Measurements from ENCODE around the gene ANKDD1A.
A peak's percentile ranks its signal among the peaks of the same experiment; 100 is the strongest.

The ANKDD1A gene

DNA sequence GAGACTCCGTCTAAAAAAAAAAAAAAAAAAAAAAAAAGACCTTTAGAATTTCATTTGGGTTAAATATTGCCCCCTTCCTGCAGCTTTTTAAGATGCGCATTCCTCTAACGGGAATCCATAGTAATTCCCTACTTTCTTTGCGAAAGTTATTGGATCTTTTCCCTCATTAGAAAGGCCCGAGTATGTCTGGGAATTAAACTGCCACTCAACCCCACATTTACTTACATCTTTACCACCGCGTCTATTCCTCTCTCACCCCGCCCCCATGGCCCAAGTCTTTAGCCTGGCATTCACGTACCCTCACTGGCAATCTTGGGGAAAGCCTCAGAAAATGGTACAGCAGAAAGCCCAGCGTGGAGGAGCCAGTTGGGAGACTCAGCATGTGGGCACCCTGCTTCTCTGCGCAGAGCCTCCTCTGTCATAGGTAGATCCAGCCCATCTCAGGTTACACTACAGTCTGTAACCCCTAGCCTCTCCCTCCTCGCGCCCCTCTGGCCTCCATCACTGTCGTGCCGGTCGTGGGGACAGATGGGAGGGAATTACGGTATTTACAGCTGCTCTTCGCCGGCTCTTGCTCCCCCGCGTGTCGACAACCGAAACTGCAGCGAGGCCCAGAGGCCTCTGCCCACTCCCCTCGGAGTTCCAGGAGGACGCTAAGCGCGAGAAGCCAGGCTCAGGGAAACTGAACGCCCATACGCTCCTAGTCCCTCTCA is 6.4 kb upstream of the ANKDD1A start:
- TF ChIP-seq, protein P1, sequence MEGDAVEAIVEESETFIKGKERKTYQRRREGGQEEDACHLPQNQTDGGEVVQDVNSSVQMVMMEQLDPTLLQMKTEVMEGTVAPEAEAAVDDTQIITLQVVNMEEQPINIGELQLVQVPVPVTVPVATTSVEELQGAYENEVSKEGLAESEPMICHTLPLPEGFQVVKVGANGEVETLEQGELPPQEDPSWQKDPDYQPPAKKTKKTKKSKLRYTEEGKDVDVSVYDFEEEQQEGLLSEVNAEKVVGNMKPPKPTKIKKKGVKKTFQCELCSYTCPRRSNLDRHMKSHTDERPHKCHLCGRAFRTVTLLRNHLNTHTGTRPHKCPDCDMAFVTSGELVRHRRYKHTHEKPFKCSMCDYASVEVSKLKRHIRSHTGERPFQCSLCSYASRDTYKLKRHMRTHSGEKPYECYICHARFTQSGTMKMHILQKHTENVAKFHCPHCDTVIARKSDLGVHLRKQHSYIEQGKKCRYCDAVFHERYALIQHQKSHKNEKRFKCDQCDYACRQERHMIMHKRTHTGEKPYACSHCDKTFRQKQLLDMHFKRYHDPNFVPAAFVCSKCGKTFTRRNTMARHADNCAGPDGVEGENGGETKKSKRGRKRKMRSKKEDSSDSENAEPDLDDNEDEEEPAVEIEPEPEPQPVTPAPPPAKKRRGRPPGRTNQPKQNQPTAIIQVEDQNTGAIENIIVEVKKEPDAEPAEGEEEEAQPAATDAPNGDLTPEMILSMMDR (IDR thresholded peaks at IDR 0.05; ENCODE audit: unreplicated experiment in 3 of 3), result peak; percentile 49 to 72 (median 60)
- Mint-ChIP-seq H3K27ac (peak overlapping the region in 2 of 3 experiments; percentile 27 to 59), H3K36me3 (ENCODE audit: low read depth) (no peaks in the 10 kb centered on the region), H3K4me3 (peak overlapping the region; percentile 55 to 81 (median 61)), H3K9me3 (peaks cover 10% of the 10 kb centered on the region), H3K27me3 (ENCODE audit: low read depth) (peaks cover 7% of the 10 kb centered on the region), H3K4me1 (peaks cover 10% of the 10 kb centered on the region)

DNA sequence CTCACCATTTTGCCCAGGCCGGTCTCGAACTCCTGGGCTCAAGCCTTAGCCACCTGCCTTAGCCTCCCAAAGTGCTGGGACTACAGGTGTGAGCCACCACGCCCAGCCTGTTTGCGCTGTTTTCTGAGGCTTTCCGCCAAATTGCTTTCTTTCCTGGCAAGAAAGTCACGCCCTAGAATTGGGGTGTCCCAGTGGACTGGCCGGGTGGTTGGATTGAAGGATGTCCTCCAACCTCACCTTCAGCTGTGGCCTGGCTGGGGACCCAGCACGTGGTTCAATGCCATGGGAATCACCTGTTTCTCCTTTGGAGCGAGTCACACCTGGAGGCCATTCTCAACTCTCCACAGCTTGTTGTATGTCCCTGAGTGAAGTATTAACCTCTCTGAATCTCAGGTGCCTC is 5.8 kb upstream of the ANKDD1A start:
- Mint-ChIP-seq H3K4me1 (peaks cover 12% of the 10 kb centered on the region), H3K4me3 (peak overlapping the region in 1 of 3 experiments; percentile 81), H3K27ac (no peak overlapping the region), H3K36me3 (ENCODE audit: low read depth) (no peaks in the 10 kb centered on the region), H3K9me3 (peaks cover 7% of the 10 kb centered on the region), H3K27me3 (ENCODE audit: low read depth) (peaks cover 8% of the 10 kb centered on the region)
- TF ChIP-seq, protein P1 (IDR thresholded peaks at IDR 0.05; ENCODE audit: unreplicated experiment in 3 of 3), result no peak

DNA sequence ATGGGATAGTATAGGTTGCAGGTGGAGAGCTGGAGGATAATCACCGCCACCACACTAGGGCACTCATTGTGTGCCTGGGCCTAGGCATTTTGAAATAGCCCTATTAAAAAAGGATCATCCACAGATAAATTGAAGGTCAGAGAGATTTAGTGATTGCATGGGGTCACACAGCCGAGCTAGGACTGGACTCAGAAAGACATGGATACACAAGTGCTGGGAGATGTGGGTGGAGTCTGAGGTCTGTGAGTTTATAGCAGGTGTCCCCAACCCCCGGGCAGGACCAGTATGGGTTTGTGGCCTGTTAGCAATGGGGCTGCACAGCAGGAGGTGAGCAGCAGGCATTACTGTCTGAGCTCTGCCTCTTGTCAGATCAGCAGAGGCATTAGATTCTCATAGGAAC is 5.3 kb upstream of the ANKDD1A start:
- TF ChIP-seq, protein P1 (IDR thresholded peaks at IDR 0.05; ENCODE audit: unreplicated experiment in 3 of 3), result no peak
- no peaks in the 10 kb centered on the region for H3K36me3 Mint-ChIP-seq (ENCODE audit: low read depth)
- peaks cover 5% of the 10 kb centered on the region for H3K9me3 Mint-ChIP-seq
- H3K4me3 Mint-ChIP-seq, result no peak overlapping the region
- H3K4me1 Mint-ChIP-seq, result peaks cover 16% of the 10 kb centered on the region
- H3K27ac Mint-ChIP-seq, result no peak overlapping the region
- H3K27me3 Mint-ChIP-seq (ENCODE audit: low read depth), result peaks cover 12% of the 10 kb centered on the region

DNA sequence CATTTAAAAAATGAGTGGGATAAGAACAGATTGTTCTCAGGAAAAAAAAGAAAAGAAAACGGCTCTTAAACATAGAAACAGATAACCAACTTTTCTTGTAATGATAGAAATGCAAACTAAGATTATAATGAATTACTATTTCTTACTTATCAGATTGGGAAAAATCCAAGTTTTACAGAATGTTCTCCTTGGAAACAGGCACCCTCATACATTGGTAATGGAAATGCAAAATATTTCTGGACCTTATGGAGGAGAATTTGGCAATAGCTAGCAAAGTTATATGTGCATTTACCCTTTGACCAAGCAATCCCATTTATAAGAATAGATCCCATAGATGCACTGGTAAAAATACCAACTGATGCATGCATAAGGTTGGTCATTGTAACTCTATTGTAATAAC is 3.7 kb upstream of the ANKDD1A start:
- peaks cover 12% of the 10 kb centered on the region for H3K27me3 Mint-ChIP-seq (ENCODE audit: low read depth)
- H3K4me3 Mint-ChIP-seq, result peak overlapping the region in 2 of 3 experiments; percentile 2 to 34
- H3K36me3 Mint-ChIP-seq (ENCODE audit: low read depth), result no peaks in the 10 kb centered on the region
- TF ChIP-seq, protein P1 (IDR thresholded peaks at IDR 0.05; ENCODE audit: unreplicated experiment in 3 of 3), result no peak
- H3K4me1 Mint-ChIP-seq, result peaks cover 27% of the 10 kb centered on the region
- H3K27ac Mint-ChIP-seq, result no peak overlapping the region
- H3K9me3 Mint-ChIP-seq, result peaks cover 5% of the 10 kb centered on the region

DNA sequence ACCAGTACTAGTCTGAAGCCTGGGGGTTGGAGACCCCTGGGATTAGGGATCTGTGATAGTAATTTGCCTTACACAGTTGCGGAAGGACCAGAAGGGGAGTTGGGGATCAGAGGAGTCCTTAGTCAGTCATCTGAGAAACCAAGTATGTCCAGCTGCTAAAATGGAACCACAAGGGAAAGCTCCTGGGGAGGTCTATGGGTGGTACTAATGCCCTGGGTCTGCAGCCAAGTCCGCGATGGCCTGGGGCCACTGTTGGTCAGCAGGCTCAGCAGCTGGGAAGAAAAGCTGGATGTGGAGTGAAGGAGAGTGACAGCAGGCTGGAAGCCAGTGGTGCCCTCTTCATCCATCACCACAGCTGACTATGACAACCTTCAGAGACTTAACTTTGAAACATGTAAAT is 2.2 kb upstream of the ANKDD1A start:
- Mint-ChIP-seq H3K4me1 (peaks cover 27% of the 10 kb centered on the region), H3K9me3 (peaks cover 5% of the 10 kb centered on the region), H3K36me3 (ENCODE audit: low read depth) (no peaks in the 10 kb centered on the region), H3K4me3 (peak overlapping the region in 2 of 3 experiments; percentile 52 to 63), H3K27ac (no peak overlapping the region), H3K27me3 (ENCODE audit: low read depth) (peaks cover 10% of the 10 kb centered on the region)
- TF ChIP-seq, protein P1 (IDR thresholded peaks at IDR 0.05; ENCODE audit: unreplicated experiment in 3 of 3), result no peak
